ENCODE data around the gene IFNGR1. TPM values are rescaled to one million over a fixed set of nuclear protein-coding genes. Genes with fewer than 3 reads are reported as not detected.

IFNGR1 gene
- total RNA-seq, 1 donor from 2014 or later = 34.0 TPM

GRCh38 chr6:137159912-137160311 lies 59.3 kb downstream of the IFNGR1 start:
- Histone ChIP-seq H3K9me3 (ENCODE audit: low read depth) (no peaks in the 10 kb centered on the region), H2AFZ (replicated peaks) (no peak overlapping the region), H3K36me3 (no peaks in the 10 kb centered on the region), H3K79me2 (ENCODE audit: low read depth) (no peaks in the 10 kb centered on the region), H3K27ac (no peak overlapping the region), H3F3A (ENCODE audit: low read depth) (no peaks in the 10 kb centered on the region), H3K4me3 (no peak overlapping the region), H4K20me1 (ENCODE audit: low read depth) (no peaks in the 10 kb centered on the region), H3K27me3 (no peaks in the 10 kb centered on the region), H3K9ac (no peak overlapping the region), H3K4me1 (no peaks in the 10 kb centered on the region), H3K4me2 (no peak overlapping the region)
- Mint-ChIP-seq H3K36me3 (peaks cover 3% of the 10 kb centered on the region), H3K27ac (no peak overlapping the region), H3K9me3 (peaks cover 24% of the 10 kb centered on the region), H3K27me3 (ENCODE audit: insufficient read depth, low read depth) (peaks cover 6% of the 10 kb centered on the region), H3K4me3 (no peak overlapping the region), H3K4me1 (no peaks in the 10 kb centered on the region)
- no peak for DNase-seq (ENCODE audit: low spot score)
- TF ChIP-seq EZH2phosphoT487 (IDR thresholded peaks at IDR 0.05) (no peak), EZH2 (IDR thresholded peaks at IDR 0.05) (no peak), CTCF (IDR thresholded peaks at IDR 0.05) (no peak)

GRCh38 chr6:137157601-137158000 lies 61.6 kb downstream of the IFNGR1 start:
- Histone ChIP-seq H2AFZ (replicated peaks) (no peak overlapping the region), H3K4me3 (no peak overlapping the region), H3F3A (ENCODE audit: low read depth) (no peaks in the 10 kb centered on the region), H3K4me2 (no peak overlapping the region), H3K36me3 (no peaks in the 10 kb centered on the region), H3K9me3 (ENCODE audit: low read depth) (no peaks in the 10 kb centered on the region), H3K9ac (no peak overlapping the region), H3K4me1 (no peaks in the 10 kb centered on the region), H4K20me1 (ENCODE audit: low read depth) (no peaks in the 10 kb centered on the region), H3K27me3 (no peaks in the 10 kb centered on the region), H3K79me2 (ENCODE audit: low read depth) (no peaks in the 10 kb centered on the region), H3K27ac (no peak overlapping the region)
- H3K27ac Mint-ChIP-seq = no peak overlapping the region
- no peak overlapping the region for H3K4me3 Mint-ChIP-seq
- H3K27me3 Mint-ChIP-seq (ENCODE audit: insufficient read depth, low read depth) = peaks cover 3% of the 10 kb centered on the region
- no peaks in the 10 kb centered on the region for H3K4me1 Mint-ChIP-seq
- H3K9me3 Mint-ChIP-seq = peaks cover 4% of the 10 kb centered on the region
- no peak for DNase-seq (ENCODE audit: low spot score)
- H3K36me3 Mint-ChIP-seq = no peaks in the 10 kb centered on the region
- TF ChIP-seq EZH2phosphoT487 (IDR thresholded peaks at IDR 0.05) = no peak
- no peak for TF ChIP-seq CTCF (IDR thresholded peaks at IDR 0.05)
- no peak for TF ChIP-seq EZH2 (IDR thresholded peaks at IDR 0.05)

GRCh38 chr6:137156650-137157049 lies 62.5 kb downstream of the IFNGR1 start:
- H3K4me3 ChIP-seq = no peak overlapping the region
- TF ChIP-seq CTCF (IDR thresholded peaks at IDR 0.05) (no peak), EZH2phosphoT487 (IDR thresholded peaks at IDR 0.05) (no peak), EZH2 (IDR thresholded peaks at IDR 0.05) (no peak)
- H3K27ac Mint-ChIP-seq = no peak overlapping the region
- H3K9me3 ChIP-seq (ENCODE audit: low read depth) = no peaks in the 10 kb centered on the region
- no peaks in the 10 kb centered on the region for H3K79me2 ChIP-seq (ENCODE audit: low read depth)
- no peaks in the 10 kb centered on the region for H3F3A ChIP-seq (ENCODE audit: low read depth)
- no peaks in the 10 kb centered on the region for H3K27me3 ChIP-seq
- H3K4me1 Mint-ChIP-seq = no peaks in the 10 kb centered on the region
- H3K27me3 Mint-ChIP-seq (ENCODE audit: insufficient read depth, low read depth) = peaks cover 3% of the 10 kb centered on the region
- no peaks in the 10 kb centered on the region for H3K36me3 Mint-ChIP-seq
- H2AFZ ChIP-seq (replicated peaks) = no peak overlapping the region
- H3K9me3 Mint-ChIP-seq = no peaks in the 10 kb centered on the region
- H4K20me1 ChIP-seq (ENCODE audit: low read depth) = no peaks in the 10 kb centered on the region
- no peak overlapping the region for H3K27ac ChIP-seq
- no peak overlapping the region for H3K4me3 Mint-ChIP-seq
- H3K4me2 ChIP-seq = no peak overlapping the region
- no peaks in the 10 kb centered on the region for H3K4me1 ChIP-seq
- no peaks in the 10 kb centered on the region for H3K36me3 ChIP-seq
- H3K9ac ChIP-seq = no peak overlapping the region
- DNase-seq (ENCODE audit: low spot score) = no peak

Data from neural progenitor cell (in vitro differentiated cells).